ENCODE data around the gene TOMM6.

TOMM6 gene

GRCh38 chr6:41824571-41825569 is 37.4 kb downstream of the TOMM6 start:
- no peak for DNase-seq (ENCODE audit: low spot score)

- no peak for DNase-seq (ENCODE audit: low spot score)
Observed at GRCh38 chr6:41826343-41827022, 39.0 kb downstream of the TOMM6 start.

- DNase-seq (ENCODE audit: low spot score): no peak
Observed at GRCh38 chr6:41832263-41832662, 44.8 kb downstream of the TOMM6 start.

DNA sequence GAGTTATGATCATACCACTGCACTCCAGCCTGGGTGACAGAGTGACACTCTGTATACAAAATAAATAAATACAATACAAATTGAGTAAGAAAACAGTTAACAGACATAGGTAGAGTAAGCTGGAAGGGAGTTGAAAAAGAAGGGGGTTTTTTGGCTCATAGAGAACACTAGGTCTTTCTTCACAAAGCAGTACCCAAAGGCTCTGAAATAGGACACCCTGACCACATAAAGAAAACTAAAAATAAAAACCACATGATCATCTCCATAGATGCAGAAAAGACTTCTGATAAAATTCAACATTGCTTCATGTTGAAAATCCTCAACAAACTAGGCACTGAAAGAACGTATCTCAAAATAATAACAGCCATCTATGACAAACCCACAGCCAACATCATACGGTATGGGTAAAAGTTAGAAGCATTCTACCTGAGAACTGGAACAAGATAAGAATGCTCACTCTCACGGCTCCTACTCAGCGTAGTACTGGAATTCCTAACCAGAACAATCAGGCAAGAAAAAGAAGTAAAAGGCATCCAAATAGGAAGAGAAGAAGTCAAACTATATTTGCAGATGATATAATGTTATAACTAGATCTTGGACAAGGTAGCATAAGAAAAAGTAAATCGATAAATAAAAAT is 48.6 kb downstream of the TOMM6 start:
- DNase-seq (ENCODE audit: low spot score): no peak

- DNase-seq (ENCODE audit: low spot score): no peak
Observed at GRCh38 chr6:41836660-41837052, 49.2 kb downstream of the TOMM6 start.
